Retinal pigment epithelial cell (primary cell): Measurements from ENCODE around the gene OR8D1.
"Not testable (repeated sequence)": the region's sequence is repeated elsewhere in the genome, so short reads cannot be mapped to it uniquely, and the experiment has no call there.

Source experiments
- DNase-seq: peaks from one replicate; pipeline ENCODE4 v3.0.0-alpha.2; 2010; ENCODE audit warnings: low read depth
- H3K4me3 ChIP-seq: 2 replicates; pipeline ENCODE4 v1.5.1; 2011; ENCODE audit warnings: mild to moderate bottlenecking, low read length, control low read depth, moderate library complexity
- TF ChIP-seq, protein P1 (sequence below): conservative IDR thresholded peaks from 2 replicates; pipeline ENCODE4 v1.5.1; 2011; ENCODE audit warnings: low read depth, low read length, control low read depth, inconsistent platforms

The OR8D1 gene

GRCh38 chr11:124294687-124295086, 19.1 kb downstream of the OR8D1 start:
- TF ChIP-seq, protein P1, sequence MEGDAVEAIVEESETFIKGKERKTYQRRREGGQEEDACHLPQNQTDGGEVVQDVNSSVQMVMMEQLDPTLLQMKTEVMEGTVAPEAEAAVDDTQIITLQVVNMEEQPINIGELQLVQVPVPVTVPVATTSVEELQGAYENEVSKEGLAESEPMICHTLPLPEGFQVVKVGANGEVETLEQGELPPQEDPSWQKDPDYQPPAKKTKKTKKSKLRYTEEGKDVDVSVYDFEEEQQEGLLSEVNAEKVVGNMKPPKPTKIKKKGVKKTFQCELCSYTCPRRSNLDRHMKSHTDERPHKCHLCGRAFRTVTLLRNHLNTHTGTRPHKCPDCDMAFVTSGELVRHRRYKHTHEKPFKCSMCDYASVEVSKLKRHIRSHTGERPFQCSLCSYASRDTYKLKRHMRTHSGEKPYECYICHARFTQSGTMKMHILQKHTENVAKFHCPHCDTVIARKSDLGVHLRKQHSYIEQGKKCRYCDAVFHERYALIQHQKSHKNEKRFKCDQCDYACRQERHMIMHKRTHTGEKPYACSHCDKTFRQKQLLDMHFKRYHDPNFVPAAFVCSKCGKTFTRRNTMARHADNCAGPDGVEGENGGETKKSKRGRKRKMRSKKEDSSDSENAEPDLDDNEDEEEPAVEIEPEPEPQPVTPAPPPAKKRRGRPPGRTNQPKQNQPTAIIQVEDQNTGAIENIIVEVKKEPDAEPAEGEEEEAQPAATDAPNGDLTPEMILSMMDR: no peak
- no peak for DNase-seq

GRCh38 chr11:124285610-124286344, 28.0 kb downstream of the OR8D1 start:
- peak; percentile 33 for DNase-seq

More at GRCh38 chr11:124294687-124295086, 19.1 kb downstream of the OR8D1 start:
- no peak overlapping the region for H3K4me3 ChIP-seq

GRCh38 chr11:124278261-124278660, 35.5 kb downstream of the OR8D1 start:
- H3K4me3 ChIP-seq: no peak overlapping the region
- TF ChIP-seq, protein P1: no peak
- no peak for DNase-seq

More at GRCh38 chr11:124285610-124286344, 28.0 kb downstream of the OR8D1 start:
- H3K4me3 ChIP-seq: no peak overlapping the region
- TF ChIP-seq, protein P1: no peak

- no peak overlapping the region for H3K4me3 ChIP-seq
- TF ChIP-seq, protein P1: peak; percentile 45
- no peak for DNase-seq
Observed at GRCh38 chr11:124277804-124278203, 35.9 kb downstream of the OR8D1 start.

- H3K4me3 ChIP-seq: no peak overlapping the region
- TF ChIP-seq, protein P1: no peak
- DNase-seq: no peak
Observed at GRCh38 chr11:124277207-124277606, 36.5 kb downstream of the OR8D1 start.

GRCh38 chr11:124276081-124276480, 37.7 kb downstream of the OR8D1 start:
- no peak overlapping the region for H3K4me3 ChIP-seq
- peak; percentile 75 for DNase-seq
- TF ChIP-seq, protein P1: no peak

DNA sequence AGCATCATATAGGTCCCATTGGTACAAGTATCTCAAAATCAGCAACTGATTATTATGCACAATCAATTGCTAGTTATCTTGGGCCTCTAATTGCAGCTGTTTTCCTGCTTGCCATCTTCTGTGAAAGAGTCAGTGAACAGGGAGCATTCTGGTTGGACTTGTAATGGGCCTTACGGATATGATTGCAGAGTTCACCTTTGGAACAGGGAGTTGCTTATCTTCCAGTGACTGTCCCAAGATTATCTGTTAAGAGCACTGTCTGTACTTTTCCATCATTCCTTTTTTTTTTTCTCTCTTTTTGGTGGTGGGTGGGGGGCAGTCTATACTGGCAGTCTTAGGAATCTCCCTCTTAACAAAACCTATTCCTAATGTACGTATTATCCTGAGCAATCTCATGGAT, 39.7 kb downstream of the OR8D1 start:
- TF ChIP-seq, protein P1: no peak
- no peak overlapping the region for H3K4me3 ChIP-seq
- no peak for DNase-seq

GRCh38 chr11:124270886-124271285, 42.9 kb downstream of the OR8D1 start:
- H3K4me3 ChIP-seq: not testable (repeated sequence)
- DNase-seq: peak; percentile 77

GRCh38 chr11:124265041-124265440, 48.7 kb downstream of the OR8D1 start:
- DNase-seq, H3K4me3 ChIP-seq: not testable (repeated sequence)
